NCI-H460 (cell line): ENCODE data around the gene CIAO3. TPM values are rescaled to one million over a fixed set of nuclear protein-coding genes. Genes with fewer than 3 reads are reported as not detected.
A peak's percentile ranks its signal among the peaks of the same experiment; 100 is the strongest.

ENCODE experiments used
- DNase-seq: peaks from one replicate; pipeline ENCODE4 v3.0.0-alpha.2; 2016; ENCODE audit warnings: low read depth; ENCODE audit errors: extremely low read depth
- total RNA-seq: library from RNA; depleted of rRNA; stranded (reverse); fragments of >200 nt; shearing (Covaris generic); gene quantifications from 2 replicates; pipeline ENCODE4 v1.2.3, GENCODE V29; 2014

Gene CIAO3
- total RNA-seq, 1 experiment from 2014 or later = 36.8 TPM

- no peak for DNase-seq
Observed at GRCh38 chr16:726188-726437, 14.7 kb downstream of the CIAO3 start.

- no peak for DNase-seq
Observed at GRCh38 chr16:725463-726187, 15.2 kb downstream of the CIAO3 start.

- DNase-seq = no peak
Observed at GRCh38 chr16:725041-725376, 15.8 kb downstream of the CIAO3 start.

- DNase-seq = no peak
Observed at GRCh38 chr16:724188-725040, 16.4 kb downstream of the CIAO3 start.

GRCh38 chr16:723695-724094 is 17.1 kb downstream of the CIAO3 start:
- DNase-seq = no peak

- DNase-seq = no peak
Observed at GRCh38 chr16:722835-723633, 17.8 kb downstream of the CIAO3 start.

GRCh38 chr16:721765-722540 is 18.8 kb downstream of the CIAO3 start:
- DNase-seq = no peak

GRCh38 chr16:720990-721764 is 19.6 kb downstream of the CIAO3 start, which contains the start of gene ANTKMT:
Gene ANTKMT (plus strand): TSS chr16:721146. CDS start chr16:721275, 129 bp downstream.
- DNase-seq = peak; percentile 80

- DNase-seq = peak; percentile 49
Observed at GRCh38 chr16:720447-720989, 20.3 kb downstream of the CIAO3 start.

GRCh38 chr16:719815-720446 is 20.9 kb downstream of the CIAO3 start:
- DNase-seq = no peak

GRCh38 chr16:718922-719321 is 21.9 kb downstream of the CIAO3 start:
- no peak for DNase-seq

- no peak for DNase-seq
Observed at GRCh38 chr16:718389-718788, 22.4 kb downstream of the CIAO3 start.

- DNase-seq = no peak
Observed at GRCh38 chr16:717450-718245, 23.1 kb downstream of the CIAO3 start.

GRCh38 chr16:716768-717325 is 23.9 kb downstream of the CIAO3 start:
- no peak for DNase-seq

- DNase-seq = peak; percentile 46
Observed at GRCh38 chr16:716200-716568, 24.6 kb downstream of the CIAO3 start.

- no peak for DNase-seq
Observed at GRCh38 chr16:715477-716199, 25.2 kb downstream of the CIAO3 start.
